ENCODE measurements around the gene GADD45B.

Gene GADD45B

DNA sequence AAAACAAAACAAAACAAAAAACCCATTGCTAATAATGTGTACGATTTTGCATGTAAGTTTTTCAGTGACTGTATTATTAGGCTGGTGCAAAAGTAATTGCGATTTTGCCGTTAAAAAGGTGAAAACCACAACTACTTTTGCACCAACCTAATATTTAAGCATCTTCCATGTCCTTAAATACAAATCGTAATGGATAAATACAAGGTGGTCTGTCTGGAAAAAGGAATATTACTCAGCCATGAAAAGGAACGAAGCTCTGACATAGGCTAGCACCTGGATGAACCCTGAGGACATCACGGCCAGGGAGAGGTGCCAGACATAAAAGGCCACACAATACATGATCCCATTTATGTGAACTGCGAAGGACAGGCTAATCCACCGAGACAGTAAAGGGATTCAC is 33.2 kb downstream of the GADD45B start:
- DNase-seq (ENCODE audit: low read depth): no peak
- no peak overlapping the region for H3K4me3 ChIP-seq (ENCODE audit: low read depth, low read length)

DNA sequence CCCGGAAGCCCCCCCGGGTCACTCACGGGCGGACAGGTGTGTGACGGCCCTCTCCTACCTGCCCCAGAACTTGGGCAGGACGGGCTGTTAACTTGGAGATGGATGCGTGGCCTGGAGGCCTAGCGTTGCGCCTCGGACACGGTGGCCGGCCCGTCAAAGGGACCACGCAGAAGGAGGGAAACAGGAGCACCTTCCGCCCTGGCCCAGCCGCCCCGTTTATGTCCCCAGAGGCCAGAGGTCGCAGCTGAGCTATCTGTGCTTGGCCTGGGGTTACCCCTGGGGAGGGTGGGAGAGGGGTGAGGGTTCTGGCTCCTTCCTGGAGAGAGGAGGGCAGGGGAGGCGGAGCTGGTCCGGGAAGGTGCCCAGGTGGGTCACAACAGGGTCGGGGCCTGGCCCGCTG is 35.6 kb downstream of the GADD45B start:
- DNase-seq (ENCODE audit: low read depth): no peak
- H3K4me3 ChIP-seq (ENCODE audit: low read depth, low read length): no peak overlapping the region
- TF ChIP-seq, protein P1, sequence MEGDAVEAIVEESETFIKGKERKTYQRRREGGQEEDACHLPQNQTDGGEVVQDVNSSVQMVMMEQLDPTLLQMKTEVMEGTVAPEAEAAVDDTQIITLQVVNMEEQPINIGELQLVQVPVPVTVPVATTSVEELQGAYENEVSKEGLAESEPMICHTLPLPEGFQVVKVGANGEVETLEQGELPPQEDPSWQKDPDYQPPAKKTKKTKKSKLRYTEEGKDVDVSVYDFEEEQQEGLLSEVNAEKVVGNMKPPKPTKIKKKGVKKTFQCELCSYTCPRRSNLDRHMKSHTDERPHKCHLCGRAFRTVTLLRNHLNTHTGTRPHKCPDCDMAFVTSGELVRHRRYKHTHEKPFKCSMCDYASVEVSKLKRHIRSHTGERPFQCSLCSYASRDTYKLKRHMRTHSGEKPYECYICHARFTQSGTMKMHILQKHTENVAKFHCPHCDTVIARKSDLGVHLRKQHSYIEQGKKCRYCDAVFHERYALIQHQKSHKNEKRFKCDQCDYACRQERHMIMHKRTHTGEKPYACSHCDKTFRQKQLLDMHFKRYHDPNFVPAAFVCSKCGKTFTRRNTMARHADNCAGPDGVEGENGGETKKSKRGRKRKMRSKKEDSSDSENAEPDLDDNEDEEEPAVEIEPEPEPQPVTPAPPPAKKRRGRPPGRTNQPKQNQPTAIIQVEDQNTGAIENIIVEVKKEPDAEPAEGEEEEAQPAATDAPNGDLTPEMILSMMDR (IDR thresholded peaks at IDR 0.05; ENCODE audit: low read depth, low read length, missing control alignments): no peak

More for the DNA sequence above, 33.2 kb downstream of the GADD45B start:
- TF ChIP-seq, protein P1 (IDR thresholded peaks at IDR 0.05; ENCODE audit: low read depth, low read length, missing control alignments): no peak

DNA sequence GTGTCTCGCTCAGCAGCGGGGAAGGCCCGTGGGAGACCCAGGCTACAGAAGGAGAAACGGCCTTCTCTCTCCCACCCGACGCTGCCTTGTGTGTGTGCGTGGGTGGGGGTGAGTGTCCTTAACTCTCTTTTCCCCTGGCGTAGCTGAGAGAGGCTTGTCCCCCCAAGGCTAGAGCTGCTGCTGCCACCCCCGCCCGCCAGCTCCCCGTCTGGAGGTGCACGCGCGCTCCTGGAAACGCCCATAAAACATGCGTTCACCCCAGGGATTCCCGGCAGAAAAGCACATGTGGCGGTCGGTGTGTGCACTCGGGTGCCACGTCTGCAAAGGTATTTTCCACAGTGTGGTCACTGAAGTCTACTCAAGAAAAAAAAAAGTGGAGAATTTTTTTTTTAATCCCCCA is 36.1 kb downstream of the GADD45B start:
- no peak overlapping the region for H3K4me3 ChIP-seq (ENCODE audit: low read depth, low read length)
- no peak for DNase-seq (ENCODE audit: low read depth)
- TF ChIP-seq, protein P1 (IDR thresholded peaks at IDR 0.05; ENCODE audit: low read depth, low read length, missing control alignments): no peak

DNA sequence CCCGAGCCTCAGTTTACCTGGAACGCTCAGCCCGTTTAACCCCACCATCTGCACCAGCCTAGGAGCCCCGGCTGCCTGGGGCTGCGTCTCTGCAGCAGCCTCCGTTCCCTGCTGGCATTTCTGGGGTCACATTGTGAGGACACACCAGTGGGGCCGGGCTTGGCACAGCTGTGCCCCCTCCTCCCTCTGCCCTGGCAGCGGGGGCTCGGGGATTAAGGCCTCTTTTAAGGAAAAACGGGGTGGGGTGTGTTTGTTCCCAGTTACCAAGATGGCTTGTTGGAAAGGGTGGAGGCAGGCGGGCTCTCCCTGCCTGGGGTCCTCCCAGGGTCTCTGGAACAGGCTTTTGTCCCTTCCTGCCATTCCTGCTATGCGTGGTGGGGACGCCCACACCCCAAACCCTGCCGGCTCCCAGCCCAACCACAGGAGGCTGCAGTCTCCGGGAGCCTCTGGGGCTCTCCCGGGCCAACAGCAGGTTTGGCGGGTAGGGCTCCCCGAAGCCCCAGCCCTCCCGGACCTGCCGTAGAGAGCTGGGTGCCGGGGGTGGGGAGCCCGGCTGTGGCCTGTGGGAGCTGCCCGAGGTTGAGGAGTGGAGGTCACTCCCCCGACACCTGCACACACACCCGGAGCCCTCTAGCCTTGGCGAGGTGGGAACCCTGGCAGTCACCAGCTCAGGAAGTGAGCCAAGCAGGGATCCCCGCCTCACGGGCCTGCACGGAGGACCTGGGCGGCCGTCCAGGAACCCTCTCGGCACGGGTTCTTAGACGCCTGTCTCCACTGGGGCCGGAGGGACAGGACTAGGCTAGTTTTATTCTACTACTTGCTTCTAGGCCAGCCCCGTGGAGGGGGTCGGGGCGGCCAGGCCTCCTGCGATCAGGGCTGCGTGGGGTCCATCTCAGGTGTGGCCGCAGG is 36.9 kb downstream of the GADD45B start:
- H3K4me3 ChIP-seq (ENCODE audit: low read depth, low read length): no peak overlapping the region

DNA sequence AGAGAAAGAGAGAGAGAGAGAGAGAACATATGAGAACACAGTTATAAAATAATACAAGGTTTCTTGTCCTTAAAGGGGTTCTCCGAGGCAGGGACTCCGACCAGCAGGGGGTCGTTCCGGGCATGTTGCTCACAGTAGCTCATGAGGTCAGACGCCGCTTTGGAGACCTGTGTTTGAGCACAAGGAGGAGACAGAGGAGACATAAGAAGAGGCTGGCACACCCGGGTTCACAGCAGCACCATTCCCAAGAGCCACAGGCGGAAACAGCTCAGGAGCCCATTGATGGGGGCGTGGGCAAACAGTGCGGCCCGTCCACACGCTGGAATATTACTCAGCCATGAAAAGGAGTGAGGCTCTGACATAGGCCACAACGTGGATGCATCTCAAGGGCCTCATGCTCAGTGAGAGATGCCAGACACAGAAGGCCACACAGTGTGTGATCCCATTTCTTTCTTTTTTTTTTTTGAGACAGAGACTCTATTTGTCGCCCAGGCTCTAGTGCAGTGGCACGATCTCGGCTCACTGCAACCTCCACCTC is 39.1 kb downstream of the GADD45B start:
- no peak for DNase-seq (ENCODE audit: low read depth)
- no peak overlapping the region for H3K4me3 ChIP-seq (ENCODE audit: low read depth, low read length)
- TF ChIP-seq, protein P1 (IDR thresholded peaks at IDR 0.05; ENCODE audit: low read depth, low read length, missing control alignments): no peak

More for the DNA sequence above, 36.9 kb downstream of the GADD45B start:
- no peak for DNase-seq (ENCODE audit: low read depth)
- TF ChIP-seq, protein P1 (IDR thresholded peaks at IDR 0.05; ENCODE audit: low read depth, low read length, missing control alignments): no peak

DNA sequence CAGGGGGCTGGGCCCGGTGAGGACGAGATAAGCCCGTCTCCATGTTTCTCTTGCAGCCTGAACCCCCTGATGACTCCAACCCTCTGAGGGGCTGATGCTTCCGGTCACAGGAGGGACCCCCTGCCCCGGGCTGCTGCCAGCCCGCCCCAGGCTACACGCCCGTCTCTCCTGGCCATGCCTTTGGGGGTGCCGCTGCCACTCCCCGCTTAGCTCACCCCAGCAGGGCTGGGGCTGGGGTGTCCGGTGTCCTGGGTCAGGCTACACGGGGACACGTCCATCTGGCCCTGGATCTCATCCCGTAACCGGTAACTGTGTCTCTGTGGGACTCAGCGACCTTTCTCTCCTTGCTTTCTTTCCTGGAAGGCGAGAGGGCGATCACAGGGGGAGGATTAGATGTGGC is 40.8 kb downstream of the GADD45B start:
- no peak overlapping the region for H3K4me3 ChIP-seq (ENCODE audit: low read depth, low read length)
- no peak for DNase-seq (ENCODE audit: low read depth)
- TF ChIP-seq, protein P1 (IDR thresholded peaks at IDR 0.05; ENCODE audit: low read depth, low read length, missing control alignments): no peak
